ENCODE measurements around the gene CCDC83. TPM values are rescaled to one million over a fixed set of nuclear protein-coding genes. Genes with fewer than 3 reads are reported as not detected.

CCDC83 gene
- polyA plus RNA-seq, 1 of the 3 experiments (the other 2 are of a cell fraction) = not detected

Other genes starting within 250 kb of the CCDC83 start
- 0.21 and 0.31 TPM in 2 replicates for gene DLG2, start 228.0 kb upstream of the CCDC83 start, polyA plus RNA-seq (2012; rRNA removed)
- gene TMEM126B, start 226.8 kb upstream of the CCDC83 start, polyA plus RNA-seq (2012; rRNA removed) = 27.7 and 45.0 TPM in 2 replicates
- gene TMEM126A, start 207.4 kb upstream of the CCDC83 start, polyA plus RNA-seq (2012; rRNA removed) = 30.5 and 37.1 TPM in 2 replicates
- gene CREBZF, start 190.3 kb upstream of the CCDC83 start, polyA plus RNA-seq (2012; rRNA removed) = 50.5 and 62.1 TPM in 2 replicates
- gene CCDC89, start 169.2 kb upstream of the CCDC83 start, polyA plus RNA-seq (2012; rRNA removed) = 3.9 and 4.1 TPM in 2 replicates
- 36.0 and 72.8 TPM in 2 replicates for gene SYTL2, start 44.2 kb upstream of the CCDC83 start, polyA plus RNA-seq (2012; rRNA removed)
- 103 and 147 TPM in 2 replicates for gene PICALM, start 213.7 kb downstream of the CCDC83 start, polyA plus RNA-seq (2012; rRNA removed)